D721Med (cell line): ENCODE results near the gene SHC2.
"Not testable (repeated sequence)": the region's sequence is repeated elsewhere in the genome, so short reads cannot be mapped to it uniquely, and the experiment has no call there.

Experiments used
- DNase-seq: peaks from one replicate; pipeline ENCODE4 v3.0.0; 2011; ENCODE audit warnings: low spot score; ENCODE audit not compliant: insufficient read length
- FAIRE-seq: peaks from 2 replicates; lab custom pipeline; 2011; peaks lifted over from hg19 to GRCh38; lab: Jason Lieb, UNC
- TF ChIP-seq, protein P1 (sequence below): IDR thresholded peaks from 2 replicates; pipeline ENCODE4 v1.5.1; 2012; ENCODE audit warnings: mild to moderate bottlenecking, control low read depth; ENCODE audit not compliant: insufficient read depth; ENCODE audit errors: missing control alignments

Gene SHC2

DNA sequence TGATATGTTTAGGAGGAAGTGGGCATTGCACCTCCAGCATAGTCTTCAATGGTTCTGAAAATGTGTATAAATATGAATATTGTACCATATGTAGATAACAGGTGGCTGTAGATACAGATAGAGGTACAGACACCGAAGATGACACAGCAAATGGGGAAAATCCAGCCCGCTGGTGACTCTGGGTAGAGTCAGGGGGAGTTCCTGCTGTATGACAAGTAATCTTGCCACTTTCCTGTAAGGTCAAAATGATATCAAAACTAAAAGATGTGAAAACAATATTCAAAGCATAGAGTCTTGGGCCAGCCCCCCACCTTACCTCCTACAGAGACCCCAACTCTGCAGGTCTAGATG is 69.7 kb downstream of the SHC2 start:
- DNase-seq (no peak), FAIRE-seq (no peak)
- TF ChIP-seq, protein P1, sequence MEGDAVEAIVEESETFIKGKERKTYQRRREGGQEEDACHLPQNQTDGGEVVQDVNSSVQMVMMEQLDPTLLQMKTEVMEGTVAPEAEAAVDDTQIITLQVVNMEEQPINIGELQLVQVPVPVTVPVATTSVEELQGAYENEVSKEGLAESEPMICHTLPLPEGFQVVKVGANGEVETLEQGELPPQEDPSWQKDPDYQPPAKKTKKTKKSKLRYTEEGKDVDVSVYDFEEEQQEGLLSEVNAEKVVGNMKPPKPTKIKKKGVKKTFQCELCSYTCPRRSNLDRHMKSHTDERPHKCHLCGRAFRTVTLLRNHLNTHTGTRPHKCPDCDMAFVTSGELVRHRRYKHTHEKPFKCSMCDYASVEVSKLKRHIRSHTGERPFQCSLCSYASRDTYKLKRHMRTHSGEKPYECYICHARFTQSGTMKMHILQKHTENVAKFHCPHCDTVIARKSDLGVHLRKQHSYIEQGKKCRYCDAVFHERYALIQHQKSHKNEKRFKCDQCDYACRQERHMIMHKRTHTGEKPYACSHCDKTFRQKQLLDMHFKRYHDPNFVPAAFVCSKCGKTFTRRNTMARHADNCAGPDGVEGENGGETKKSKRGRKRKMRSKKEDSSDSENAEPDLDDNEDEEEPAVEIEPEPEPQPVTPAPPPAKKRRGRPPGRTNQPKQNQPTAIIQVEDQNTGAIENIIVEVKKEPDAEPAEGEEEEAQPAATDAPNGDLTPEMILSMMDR = no peak

DNA sequence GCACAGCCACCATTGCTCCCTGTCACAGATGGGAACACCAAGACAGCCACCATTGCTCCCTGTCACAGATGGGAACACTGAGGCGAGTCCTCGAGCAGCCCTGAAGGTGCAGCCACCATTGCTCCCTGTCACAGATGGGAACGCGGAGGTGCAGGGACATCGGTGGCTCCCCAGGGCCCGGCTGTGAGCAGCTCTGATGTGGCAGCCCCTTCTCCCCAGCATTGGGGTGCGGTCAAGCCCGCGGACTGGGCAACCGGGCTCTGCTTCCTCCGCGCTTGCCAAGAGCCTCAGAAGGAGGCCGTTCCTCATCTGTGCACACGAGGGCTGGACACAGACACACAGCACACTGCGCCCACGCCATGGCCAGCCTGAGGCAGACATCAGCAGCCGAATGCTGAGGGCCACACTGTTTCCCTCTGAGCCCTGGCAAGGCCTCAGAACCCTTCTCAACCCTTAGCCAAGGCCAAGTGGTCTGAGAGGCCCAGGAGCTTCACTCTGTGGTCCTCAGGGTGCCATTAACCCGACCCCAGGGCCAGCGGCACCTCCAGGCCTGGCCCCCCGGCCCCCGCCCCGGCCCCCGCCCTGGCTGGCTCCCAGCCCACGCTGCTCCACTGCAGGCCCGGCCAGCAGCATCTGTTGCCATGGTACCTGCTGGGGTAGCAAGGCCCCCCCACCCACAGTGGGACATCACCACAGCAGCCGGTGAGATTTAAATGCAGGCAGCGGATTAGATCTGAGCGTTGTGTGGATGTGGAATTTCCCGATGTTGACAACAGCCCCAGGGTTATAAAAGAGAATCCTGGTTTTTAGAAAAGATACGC is 70.2 kb downstream of the SHC2 start:
- no peak for FAIRE-seq
- TF ChIP-seq, protein P1 = no peak
- DNase-seq = no peak

- DNase-seq (no peak), FAIRE-seq (no peak)
- TF ChIP-seq, protein P1 = no peak
Measured at GRCh38 chr19:389935-390289, 70.9 kb downstream of the SHC2 start.

- FAIRE-seq = no peak
- no peak for DNase-seq
- TF ChIP-seq, protein P1 = no peak
Measured at GRCh38 chr19:389255-389934, 71.4 kb downstream of the SHC2 start.

DNA sequence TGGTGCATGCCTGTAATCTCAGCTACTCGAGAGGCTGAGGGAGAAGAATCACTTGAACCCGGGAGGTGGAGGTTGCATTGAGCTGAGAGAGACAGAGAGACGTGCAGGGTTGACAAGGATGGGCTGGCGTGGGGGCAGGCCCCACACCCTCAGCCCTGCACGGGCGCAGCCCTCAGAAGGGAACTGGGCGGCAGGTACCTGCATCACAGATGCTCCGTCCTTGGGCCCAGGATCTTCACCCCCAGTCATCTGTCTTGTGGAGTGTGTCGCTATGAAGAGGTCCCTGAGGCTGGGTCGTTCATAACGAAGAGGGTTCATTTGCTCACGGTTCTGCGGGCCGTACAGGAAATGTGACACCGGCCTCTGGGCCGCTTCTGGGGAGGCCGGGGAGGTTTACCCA is 72.1 kb downstream of the SHC2 start:
- FAIRE-seq = no peak
- DNase-seq = no peak
- TF ChIP-seq, protein P1 = no peak

DNA sequence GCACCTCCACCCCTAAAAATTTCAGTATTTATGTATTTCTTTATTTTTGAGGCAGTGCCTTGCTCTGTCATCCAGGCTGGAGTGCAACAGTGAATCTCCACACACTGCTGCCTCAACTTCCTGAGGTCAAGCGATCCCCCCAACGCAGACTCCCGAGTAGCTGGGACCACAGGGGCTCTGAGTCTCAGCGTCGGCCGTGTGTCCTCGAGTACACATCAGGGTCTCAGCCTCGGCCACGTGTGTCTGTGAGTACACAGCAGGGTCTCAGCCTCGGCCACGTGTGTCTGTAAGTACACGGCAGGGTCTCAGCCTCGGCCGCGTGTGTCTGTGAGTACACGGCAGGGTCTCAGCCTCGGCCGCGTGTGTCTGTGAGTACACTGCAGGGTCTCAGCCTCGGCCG is 73.1 kb downstream of the SHC2 start:
- DNase-seq (no peak), FAIRE-seq (no peak)
- TF ChIP-seq, protein P1 = no peak

DNA sequence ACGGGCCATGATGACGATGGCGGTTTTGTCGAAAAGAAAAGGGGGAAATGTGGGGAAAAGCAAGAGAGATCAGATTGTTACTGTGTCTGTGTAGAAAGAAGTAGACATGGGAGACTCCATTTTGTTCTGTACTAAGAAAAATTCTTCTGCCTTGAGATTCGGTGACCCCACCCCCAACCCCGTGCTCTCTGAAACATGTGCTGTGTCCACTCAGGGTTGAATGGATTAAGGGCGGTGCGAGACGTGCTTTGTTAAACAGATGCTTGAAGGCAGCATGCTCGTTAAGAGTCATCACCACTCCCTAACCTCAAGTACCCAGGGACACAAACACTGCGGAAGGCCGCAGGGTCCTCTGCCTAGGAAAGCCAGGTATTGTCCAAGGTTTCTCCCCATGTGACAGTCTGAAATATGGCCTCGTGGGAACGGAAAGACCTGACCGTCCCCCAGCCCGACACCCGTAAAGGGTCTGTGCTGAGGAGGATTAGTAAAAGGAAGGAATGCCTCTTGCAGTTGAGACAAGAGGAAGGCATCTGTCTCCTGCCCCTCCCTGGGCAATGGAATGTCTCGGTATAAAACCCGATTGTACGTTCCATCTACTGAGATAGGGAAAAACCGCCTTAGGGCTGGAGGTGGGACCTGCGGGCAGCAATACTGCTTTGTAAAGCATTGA is 74.1 kb downstream of the SHC2 start:
- FAIRE-seq, DNase-seq: not testable (repeated sequence)

DNA sequence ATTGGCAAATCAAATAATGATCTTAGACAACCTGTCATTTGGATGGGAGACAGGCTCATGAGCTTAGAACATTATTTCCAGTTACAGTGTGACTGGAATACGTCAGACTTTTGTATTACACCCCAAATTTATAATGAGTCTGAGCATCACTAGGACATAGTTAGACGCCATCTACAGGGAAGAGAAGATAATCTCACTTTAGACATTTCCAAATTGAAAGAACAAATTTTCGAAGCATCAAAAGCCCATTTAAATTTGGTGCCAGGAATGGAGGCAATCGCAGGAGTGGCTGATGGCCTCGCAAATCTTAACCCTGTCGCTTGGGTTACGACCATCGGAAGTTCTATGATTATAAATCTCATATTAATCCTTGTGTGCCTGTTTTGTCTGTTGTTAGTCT is 74.6 kb downstream of the SHC2 start:
- FAIRE-seq, DNase-seq: not testable (repeated sequence)
